Endothelial cell of umbilical vein (primary cell): ENCODE results near the gene NHLRC4. TPM values are rescaled to one million over a fixed set of nuclear protein-coding genes. Genes with fewer than 3 reads are reported as not detected.

Experiments
- BruUV-seq: library from RNA; stranded (reverse); fragments of 400-500 nt; replicated peaks from 2 replicates; lab custom pipeline; 2021; lab: Mats Ljungman, UMichigan
- CTCF ChIA-PET: fragments of 300-600, 350-600 bp; sonication (Branson Sonifier 250); formaldehyde crosslinking; loops from one replicate; lab custom pipeline; 2021; ENCODE audit warnings: antibody characterized with exemption, inconsistent platforms; lab: Charles Lee
- POLR2A ChIA-PET: fragments of 300-600, 350-600 bp; sonication (Branson Sonifier 250); formaldehyde crosslinking; loops from one replicate; lab custom pipeline; 2021; ENCODE audit warnings: antibody characterized with exemption, inconsistent platforms; lab: Charles Lee
- DNase-seq: peaks from one replicate; pipeline ENCODE4 v3.0.0-alpha.2; 2011; ENCODE audit warnings: low read depth, low spot score
- FAIRE-seq: peaks from 2 replicates; lab custom pipeline; 2011; peaks lifted over from hg19 to GRCh38; lab: Jason Lieb, UNC
- H2AFZ ChIP-seq: 2 replicates; pipeline ENCODE4 v1.6.0; 2012; ENCODE audit warnings: low read depth, low read length, control low read depth, inconsistent platforms
- H3K27ac ChIP-seq: 2 replicates; pipeline ENCODE4 v1.5.1; 2011; ENCODE audit warnings: low read depth, mild to moderate bottlenecking, control low read depth, low read length, moderate library complexity; ENCODE audit not compliant: insufficient read depth
- H3K27me3 ChIP-seq, 2 experiments: 2 replicates each; pipeline versions ENCODE4 v1.6.0 to v1.6.1; 2011; ENCODE audit warnings: low read length in 2 of 2, mixed read lengths in 1 of 2; ENCODE audit not compliant: control insufficient read depth in 2 of 2, insufficient read depth in 2 of 2
- H3K36me3 ChIP-seq, 2 experiments: 2 replicates in 1 of 2; 3 replicates in 1 of 2; pipeline ENCODE4 v1.5.1; 2011; ENCODE audit warnings: low read length in 2 of 2, mild to moderate bottlenecking in 1 of 2, moderate library complexity in 1 of 2; ENCODE audit not compliant: control insufficient read depth in 2 of 2, insufficient read depth in 2 of 2; ENCODE audit errors: extremely low read depth in 1 of 2
- H3K4me1 ChIP-seq: 3 replicates; pipeline ENCODE4 v1.5.1; 2011; ENCODE audit warnings: mild to moderate bottlenecking, low read length; ENCODE audit not compliant: control insufficient read depth, insufficient read depth; ENCODE audit errors: extremely low read depth
- H3K4me2 ChIP-seq: 2 replicates; pipeline ENCODE4 v1.6.1; 2011; ENCODE audit warnings: low read length, control low read depth, mixed read lengths; ENCODE audit not compliant: insufficient read depth
- H3K4me3 ChIP-seq, 3 experiments: fragments of 200-600 bp in 1 of 3; sonication (generic), shearing (Covaris generic) in 1 of 3; replicated peaks in 1 of 3; 2 replicates each; pipeline ENCODE4 v1.5.1; 2011 to 2016; ENCODE audit warnings: control low read depth in 3 of 3, low read length in 3 of 3, mild to moderate bottlenecking in 2 of 3, inconsistent platforms in 1 of 3, low read depth in 1 of 3, moderate library complexity in 1 of 3; ENCODE audit not compliant: insufficient read depth in 1 of 3
- H3K79me2 ChIP-seq: 2 replicates; pipeline ENCODE4 v1.6.0; 2012; ENCODE audit warnings: low read length, inconsistent platforms; ENCODE audit not compliant: control insufficient read depth, insufficient read depth
- H3K9ac ChIP-seq: replicated peaks from 2 replicates; pipeline ENCODE3; 2011; ENCODE audit warnings: low read length, control low read depth; ENCODE audit not compliant: insufficient read depth; ENCODE audit errors: extremely low read depth
- H3K9me1 ChIP-seq: replicated peaks from 3 replicates; pipeline ENCODE4 v1.6.0; 2011; ENCODE audit warnings: mild to moderate bottlenecking, low read length; ENCODE audit not compliant: control insufficient read depth, insufficient read depth; ENCODE audit errors: extremely low read depth
- H3K9me3 ChIP-seq: replicated peaks from 2 replicates; pipeline ENCODE4 v1.5.1; 2012; ENCODE audit warnings: low read length, inconsistent platforms; ENCODE audit not compliant: control insufficient read depth, insufficient read depth
- H4K20me1 ChIP-seq: replicated peaks from 2 replicates; pipeline ENCODE3; 2011; ENCODE audit warnings: mild to moderate bottlenecking, low read length; ENCODE audit not compliant: control insufficient read depth, insufficient read depth; ENCODE audit errors: extremely low read depth
- EZH2 ChIP-seq: IDR thresholded peaks from 2 replicates; pipeline ENCODE4 v1.6.1; 2012; ENCODE audit warnings: borderline replicate concordance, low read depth, mild to moderate bottlenecking, moderate library complexity, low read length, inconsistent platforms; ENCODE audit not compliant: severe bottlenecking
- FOS ChIP-seq: IDR thresholded peaks from 2 replicates; pipeline ENCODE4 v1.6.1; 2011; ENCODE audit warnings: mild to moderate bottlenecking, low read length, moderate library complexity, borderline replicate concordance; ENCODE audit not compliant: insufficient read depth
- GATA2 ChIP-seq: IDR thresholded peaks from 2 replicates; pipeline ENCODE4 v1.7.0; 2011; ENCODE audit warnings: low read depth, mild to moderate bottlenecking, moderate library complexity, mixed read lengths, low read length; ENCODE audit not compliant: insufficient read length, insufficient read depth
- JUN ChIP-seq: IDR thresholded peaks from 2 replicates; pipeline ENCODE4 v1.6.1; 2011; ENCODE audit warnings: borderline replicate concordance, low read depth; ENCODE audit not compliant: insufficient read length, insufficient read depth
- MYC ChIP-seq: IDR thresholded peaks from one replicate; pipeline ENCODE4 v1.6.1; 2011; ENCODE audit warnings: mild to moderate bottlenecking, low read depth, low read length
- POLR2A ChIP-seq: IDR thresholded peaks from 2 replicates; pipeline ENCODE4 v1.6.1; 2012; ENCODE audit warnings: low read depth, mild to moderate bottlenecking, control low read depth, low read length
- POLR2AphosphoS5 ChIP-seq: IDR thresholded peaks from 2 replicates; pipeline ENCODE4 v1.6.1; 2012; ENCODE audit warnings: low read depth, mild to moderate bottlenecking, control low read depth, low read length, moderate library complexity; ENCODE audit not compliant: insufficient read depth
- dilution Hi-C: fragments of 300-500 bp; cut with MboI; formaldehyde crosslinking; loops from one replicate; pipeline ENCODE4 v1.15.0; 2019; ENCODE audit warnings: low sequenced_read_pairs; ENCODE audit not compliant: extremely low pct_ligation_motif_present
- intact Hi-C: fragments of 100-400 bp; cut with micrococcal nuclease; formaldehyde crosslinking; loops from one replicate; pipeline ENCODE4 v1.10.0; 2022
- polyA plus RNA-seq, 4 experiments: library from polyadenylated mRNA; depleted of rRNA in 3 of 4; stranded (reverse) in 3 of 4; unstranded in 1 of 4; fragments of >200 nt; gene quantifications; 2 replicates each; pipeline versions ENCODE4 v1.2.1 to v1.2.3, GENCODE V29; 2011 to 2012; ENCODE audit warnings: missing spikeins in 1 of 4
- total RNA-seq: library from RNA; stranded (reverse); gene quantifications from 2 replicates; pipeline ENCODE4 v1.2.3, GENCODE V29; 2021
- TF ChIP-seq, protein P1 (sequence below): IDR thresholded peaks from 2 replicates; pipeline ENCODE4 v1.6.1; 2011; ENCODE audit not compliant: insufficient read depth, insufficient read length
- TF ChIP-seq, protein P2 (sequence below), 2 donors: IDR thresholded peaks; 1 replicate in 1 of 2; 2 replicates in 1 of 2; pipeline ENCODE4 v1.5.1; 2011; ENCODE audit warnings: low read length in 2 of 2, mild to moderate bottlenecking in 2 of 2, moderate library complexity in 2 of 2, control low read depth in 1 of 2, inconsistent platforms in 1 of 2, low read depth in 1 of 2; ENCODE audit not compliant: insufficient read depth in 1 of 2; ENCODE audit errors: extremely low read depth in 1 of 2

NHLRC4 gene
- total and polyA plus RNA-seq, 2 donors (not counting 3 experiments of a cell fraction or from before 2014, with no cell fraction given): 0.73 to 0.94 TPM

DNA sequence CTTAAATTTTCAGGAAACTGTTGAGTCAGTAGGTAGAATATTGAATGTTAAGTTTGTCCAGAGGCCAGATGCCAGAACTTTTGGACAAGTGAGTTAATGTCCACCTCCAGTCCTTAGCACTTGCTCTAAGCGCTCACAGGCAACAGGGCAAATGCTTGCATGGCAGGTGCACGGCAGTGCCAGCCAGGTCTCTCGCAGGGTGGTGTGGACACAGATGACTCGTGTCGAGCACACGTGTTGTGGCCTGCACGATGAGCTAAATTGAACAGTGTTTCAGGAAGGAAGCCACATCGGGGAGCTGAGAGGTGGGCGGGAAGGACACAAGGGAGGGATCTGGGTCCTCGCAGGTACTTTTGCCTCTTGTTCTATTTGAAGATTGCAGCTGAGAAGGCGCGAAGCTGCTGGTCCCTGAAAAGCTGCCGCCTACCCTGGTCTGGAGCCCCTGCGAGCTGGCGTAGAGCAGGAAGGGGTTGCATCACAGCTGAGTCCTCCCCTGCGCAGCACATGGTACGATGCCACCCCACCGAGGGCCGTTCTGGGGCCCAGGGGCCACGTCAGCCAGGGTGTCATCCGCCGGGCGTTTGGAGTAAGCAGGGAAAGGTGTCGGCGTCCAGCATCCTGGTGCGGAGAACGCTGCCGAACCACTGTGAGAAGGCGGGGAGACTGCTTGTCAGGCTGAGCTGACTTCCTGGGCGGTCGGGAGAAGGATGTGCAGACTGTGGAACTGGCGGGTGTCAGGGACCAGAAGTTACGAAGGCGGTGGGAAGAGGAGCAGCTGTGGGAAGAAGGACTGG lies 29.3 kb downstream of the NHLRC4 start:
- Histone ChIP-seq H2AFZ (no peak overlapping the region), H3K36me3 (peaks cover 0 to 3% of the 10 kb centered on the region in 2 experiments), H3K27ac (no peak overlapping the region), H3K9me1 (no peaks in the 10 kb centered on the region), H3K4me3 (no peak overlapping the region), H4K20me1 (no peaks in the 10 kb centered on the region), H3K9ac (no peak overlapping the region), H3K79me2 (peaks cover 14% of the 10 kb centered on the region), H3K27me3 (no peaks in the 10 kb centered on the region), H3K4me1 (peaks cover under 1% of the 10 kb centered on the region), H3K9me3 (no peaks in the 10 kb centered on the region), H3K4me2 (no peak overlapping the region)
- FAIRE-seq (no peak), DNase-seq (no peak)
- ChIA-PET CTCF (no interaction called here), POLR2A (no interaction called here)
- intact Hi-C loops: no loop called here
- BruUV-seq: no TSS peak
- dilution Hi-C loops: no loop called here
- TF ChIP-seq JUN: no peak
- no peak for TF ChIP-seq FOS
- TF ChIP-seq POLR2AphosphoS5: no peak
- TF ChIP-seq, protein P1, sequence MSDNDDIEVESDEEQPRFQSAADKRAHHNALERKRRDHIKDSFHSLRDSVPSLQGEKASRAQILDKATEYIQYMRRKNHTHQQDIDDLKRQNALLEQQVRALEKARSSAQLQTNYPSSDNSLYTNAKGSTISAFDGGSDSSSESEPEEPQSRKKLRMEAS: no peak
- TF ChIP-seq, protein P2, sequence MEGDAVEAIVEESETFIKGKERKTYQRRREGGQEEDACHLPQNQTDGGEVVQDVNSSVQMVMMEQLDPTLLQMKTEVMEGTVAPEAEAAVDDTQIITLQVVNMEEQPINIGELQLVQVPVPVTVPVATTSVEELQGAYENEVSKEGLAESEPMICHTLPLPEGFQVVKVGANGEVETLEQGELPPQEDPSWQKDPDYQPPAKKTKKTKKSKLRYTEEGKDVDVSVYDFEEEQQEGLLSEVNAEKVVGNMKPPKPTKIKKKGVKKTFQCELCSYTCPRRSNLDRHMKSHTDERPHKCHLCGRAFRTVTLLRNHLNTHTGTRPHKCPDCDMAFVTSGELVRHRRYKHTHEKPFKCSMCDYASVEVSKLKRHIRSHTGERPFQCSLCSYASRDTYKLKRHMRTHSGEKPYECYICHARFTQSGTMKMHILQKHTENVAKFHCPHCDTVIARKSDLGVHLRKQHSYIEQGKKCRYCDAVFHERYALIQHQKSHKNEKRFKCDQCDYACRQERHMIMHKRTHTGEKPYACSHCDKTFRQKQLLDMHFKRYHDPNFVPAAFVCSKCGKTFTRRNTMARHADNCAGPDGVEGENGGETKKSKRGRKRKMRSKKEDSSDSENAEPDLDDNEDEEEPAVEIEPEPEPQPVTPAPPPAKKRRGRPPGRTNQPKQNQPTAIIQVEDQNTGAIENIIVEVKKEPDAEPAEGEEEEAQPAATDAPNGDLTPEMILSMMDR (IDR thresholded peaks at IDR 0.05; ENCODE audit: extremely low read depth in 1 of 2, insufficient read depth in 1 of 2, low read depth in 1 of 2, low read length in 2 of 2): no peak
- no peak for TF ChIP-seq GATA2
- TF ChIP-seq EZH2: no peak
- no peak for TF ChIP-seq MYC
- no peak for TF ChIP-seq POLR2A
